ENCODE measurements around the gene PARD3. TPM values are rescaled to one million over a fixed set of nuclear protein-coding genes. Genes with fewer than 3 reads are reported as not detected.

Gene PARD3
- total RNA-seq, 2 experiments from 2014 or later, result 0.93 to 1.2 TPM

GRCh38 chr10:34618611-34619010 lies 196.5 kb downstream of the PARD3 start:
- Mint-ChIP-seq H3K27me3 (no peaks in the 10 kb centered on the region), H3K4me1 (ENCODE audit: low read depth) (no peaks in the 10 kb centered on the region), H3K27ac (no peak overlapping the region), H3K9me3 (no peaks in the 10 kb centered on the region), H3K36me3 (no peaks in the 10 kb centered on the region), H3K4me3 (no peak overlapping the region)
- intact Hi-C loops (cut with micrococcal nuclease), result no loop called here
- POLR2A ChIA-PET, result no interaction called here
- DNase-seq, result no peak
- CTCF ChIA-PET, result no interaction called here

GRCh38 chr10:34615770-34616169 lies 199.3 kb downstream of the PARD3 start:
- H3K27me3 Mint-ChIP-seq, result peaks cover 4% of the 10 kb centered on the region
- no peak for DNase-seq
- H3K27ac Mint-ChIP-seq, result no peak overlapping the region
- ChIA-PET POLR2A (no interaction called here), CTCF (no interaction called here)
- no peaks in the 10 kb centered on the region for H3K36me3 Mint-ChIP-seq
- H3K4me1 Mint-ChIP-seq (ENCODE audit: low read depth), result no peaks in the 10 kb centered on the region
- intact Hi-C loops (cut with micrococcal nuclease), result no loop called here
- no peak overlapping the region for H3K4me3 Mint-ChIP-seq
- H3K9me3 Mint-ChIP-seq, result no peaks in the 10 kb centered on the region

GRCh38 chr10:34613491-34613890 lies 201.6 kb downstream of the PARD3 start:
- ChIA-PET POLR2A (no interaction called here), CTCF (interaction anchor here (1.5 kb wide), 1 partner anchor 25 kb away, joined by 4 read pairs; no protein-coding TSS in a partner anchor)
- H3K4me3 Mint-ChIP-seq, result no peak overlapping the region
- H3K27me3 Mint-ChIP-seq, result peaks cover 4% of the 10 kb centered on the region
- H3K27ac Mint-ChIP-seq, result no peak overlapping the region
- H3K36me3 Mint-ChIP-seq, result no peaks in the 10 kb centered on the region
- no peaks in the 10 kb centered on the region for H3K4me1 Mint-ChIP-seq (ENCODE audit: low read depth)
- intact Hi-C loops (cut with micrococcal nuclease), result no loop called here
- DNase-seq, result no peak
- H3K9me3 Mint-ChIP-seq, result no peaks in the 10 kb centered on the region

- H3K36me3 Mint-ChIP-seq, result no peaks in the 10 kb centered on the region
- H3K4me1 Mint-ChIP-seq (ENCODE audit: low read depth), result no peaks in the 10 kb centered on the region
- no peak overlapping the region for H3K27ac Mint-ChIP-seq
- H3K4me3 Mint-ChIP-seq, result no peak overlapping the region
- no peaks in the 10 kb centered on the region for H3K9me3 Mint-ChIP-seq
- intact Hi-C loops (cut with micrococcal nuclease), result no loop called here
- DNase-seq, result no peak
- ChIA-PET POLR2A (no interaction called here), CTCF (interaction anchor here (1.5 kb wide), 1 partner anchor 25 kb away, joined by 4 read pairs; no protein-coding TSS in a partner anchor)
- peaks cover 4% of the 10 kb centered on the region for H3K27me3 Mint-ChIP-seq
Measured at GRCh38 chr10:34612938-34613337, 202.2 kb downstream of the PARD3 start.

- CTCF ChIA-PET, result interaction anchor here (1.5 kb wide), 1 partner anchor 26 kb away, joined by 4 read pairs; no protein-coding TSS in a partner anchor
- Mint-ChIP-seq H3K4me3 (no peak overlapping the region), H3K27me3 (peaks cover 4% of the 10 kb centered on the region), H3K27ac (no peak overlapping the region), H3K4me1 (ENCODE audit: low read depth) (no peaks in the 10 kb centered on the region), H3K36me3 (no peaks in the 10 kb centered on the region), H3K9me3 (no peaks in the 10 kb centered on the region)
- no peak for DNase-seq
- POLR2A ChIA-PET, result no interaction called here
- intact Hi-C loops (cut with micrococcal nuclease), result no loop called here
Measured at GRCh38 chr10:34612446-34612845, 202.7 kb downstream of the PARD3 start.

- H3K27ac Mint-ChIP-seq, result no peak overlapping the region
- ChIA-PET CTCF (no interaction called here), POLR2A (no interaction called here)
- no peaks in the 10 kb centered on the region for H3K4me1 Mint-ChIP-seq (ENCODE audit: low read depth)
- H3K4me3 Mint-ChIP-seq, result no peak overlapping the region
- H3K9me3 Mint-ChIP-seq, result no peaks in the 10 kb centered on the region
- H3K36me3 Mint-ChIP-seq, result no peaks in the 10 kb centered on the region
- intact Hi-C loops (cut with micrococcal nuclease), result no loop called here
- peaks cover 4% of the 10 kb centered on the region for H3K27me3 Mint-ChIP-seq
- no peak for DNase-seq
Measured at GRCh38 chr10:34609287-34609940, 205.7 kb downstream of the PARD3 start.

GRCh38 chr10:34607894-34608293 lies 207.2 kb downstream of the PARD3 start:
- intact Hi-C loops (cut with micrococcal nuclease), result no loop called here
- H3K27ac Mint-ChIP-seq, result no peak overlapping the region

GRCh38 chr10:34606890-34607289 lies 208.2 kb downstream of the PARD3 start:
- H3K36me3 Mint-ChIP-seq, result no peaks in the 10 kb centered on the region
- no peak for DNase-seq
- no peaks in the 10 kb centered on the region for H3K4me1 Mint-ChIP-seq (ENCODE audit: low read depth)
- CTCF ChIA-PET, result no interaction called here
- H3K9me3 Mint-ChIP-seq, result no peaks in the 10 kb centered on the region
- intact Hi-C loops (cut with micrococcal nuclease), result no loop called here
- H3K27ac Mint-ChIP-seq, result no peak overlapping the region
- no peak overlapping the region for H3K4me3 Mint-ChIP-seq
- peaks cover 4% of the 10 kb centered on the region for H3K27me3 Mint-ChIP-seq
- POLR2A ChIA-PET, result no interaction called here

More at GRCh38 chr10:34607894-34608293, 207.2 kb downstream of the PARD3 start:
- peaks cover 4% of the 10 kb centered on the region for H3K27me3 Mint-ChIP-seq
- ChIA-PET CTCF (no interaction called here), POLR2A (no interaction called here)
- no peaks in the 10 kb centered on the region for H3K4me1 Mint-ChIP-seq (ENCODE audit: low read depth)
- no peak overlapping the region for H3K4me3 Mint-ChIP-seq
- no peaks in the 10 kb centered on the region for H3K9me3 Mint-ChIP-seq
- no peak for DNase-seq
- H3K36me3 Mint-ChIP-seq, result no peaks in the 10 kb centered on the region

- Mint-ChIP-seq H3K36me3 (no peaks in the 10 kb centered on the region), H3K9me3 (no peaks in the 10 kb centered on the region), H3K4me1 (ENCODE audit: low read depth) (no peaks in the 10 kb centered on the region), H3K4me3 (no peak overlapping the region), H3K27me3 (peaks cover 2% of the 10 kb centered on the region), H3K27ac (no peak overlapping the region)
- CTCF ChIA-PET, result no interaction called here
- DNase-seq, result no peak
- POLR2A ChIA-PET, result no interaction called here
- intact Hi-C loops (cut with micrococcal nuclease), result no loop called here
Measured at GRCh38 chr10:34602478-34602877, 212.6 kb downstream of the PARD3 start.

GRCh38 chr10:34601691-34602090 lies 213.4 kb downstream of the PARD3 start:
- no peaks in the 10 kb centered on the region for H3K9me3 Mint-ChIP-seq
- H3K4me1 Mint-ChIP-seq (ENCODE audit: low read depth), result no peaks in the 10 kb centered on the region
- peaks cover 2% of the 10 kb centered on the region for H3K27me3 Mint-ChIP-seq
- H3K4me3 Mint-ChIP-seq, result no peak overlapping the region
- CTCF ChIA-PET, result interaction anchor here (1.2 kb wide), 1 partner anchor 36 kb away, joined by 3 read pairs; no protein-coding TSS in a partner anchor
- DNase-seq, result no peak
- H3K27ac Mint-ChIP-seq, result no peak overlapping the region
- POLR2A ChIA-PET, result no interaction called here
- intact Hi-C loops (cut with micrococcal nuclease), result no loop called here
- H3K36me3 Mint-ChIP-seq, result no peaks in the 10 kb centered on the region

GRCh38 chr10:34599026-34599795 lies 215.9 kb downstream of the PARD3 start:
- POLR2A ChIA-PET, result no interaction called here
- Mint-ChIP-seq H3K4me3 (no peak overlapping the region), H3K27me3 (peaks cover 8% of the 10 kb centered on the region), H3K4me1 (ENCODE audit: low read depth) (no peaks in the 10 kb centered on the region), H3K9me3 (no peaks in the 10 kb centered on the region), H3K36me3 (no peaks in the 10 kb centered on the region), H3K27ac (no peak overlapping the region)
- DNase-seq, result no peak
- CTCF ChIA-PET, result no interaction called here
- intact Hi-C loops (cut with micrococcal nuclease), result no loop called here

- Mint-ChIP-seq H3K27me3 (peaks cover 12% of the 10 kb centered on the region), H3K9me3 (no peaks in the 10 kb centered on the region), H3K27ac (no peak overlapping the region), H3K4me3 (no peak overlapping the region), H3K36me3 (no peaks in the 10 kb centered on the region), H3K4me1 (ENCODE audit: low read depth) (no peaks in the 10 kb centered on the region)
- POLR2A ChIA-PET, result no interaction called here
- intact Hi-C loops (cut with micrococcal nuclease), result no loop called here
- CTCF ChIA-PET, result no interaction called here
- DNase-seq, result no peak
Measured at GRCh38 chr10:34596351-34596750, 218.7 kb downstream of the PARD3 start.

GRCh38 chr10:34593930-34594329 lies 221.2 kb downstream of the PARD3 start:
- no peaks in the 10 kb centered on the region for H3K4me1 Mint-ChIP-seq (ENCODE audit: low read depth)
- no peaks in the 10 kb centered on the region for H3K9me3 Mint-ChIP-seq
- POLR2A ChIA-PET, result no interaction called here
- H3K4me3 Mint-ChIP-seq, result no peak overlapping the region
- H3K27ac Mint-ChIP-seq, result no peak overlapping the region
- DNase-seq, result no peak
- H3K27me3 Mint-ChIP-seq, result peaks cover 11% of the 10 kb centered on the region
- intact Hi-C loops (cut with micrococcal nuclease), result no loop called here
- CTCF ChIA-PET, result no interaction called here
- no peaks in the 10 kb centered on the region for H3K36me3 Mint-ChIP-seq
